Mesothelial cell of epicardium (in vitro differentiated cells): ENCODE data around the gene COL25A1. TPM values are rescaled to one million over a fixed set of nuclear protein-coding genes. Genes with fewer than 3 reads are reported as not detected.

ENCODE experiments used
- DNase-seq, 2 experiments: peaks; one replicate each; pipeline ENCODE4 v3.0.0; 2021; ENCODE audit warnings: low spot score in 2 of 2; ENCODE audit not compliant: unreplicated experiment in 2 of 2
- H3K27ac Mint-ChIP-seq: 2 replicates; pipeline ENCODE4 v1.8.0; 2021; ENCODE audit warnings: mixed read lengths
- H3K27me3 Mint-ChIP-seq: 2 replicates; pipeline ENCODE4 v1.8.0; 2021; ENCODE audit warnings: low read depth, mixed read lengths
- H3K36me3 Mint-ChIP-seq: 2 replicates; pipeline ENCODE4 v1.8.0; 2021; ENCODE audit warnings: mixed read lengths
- H3K4me1 Mint-ChIP-seq: 2 replicates; pipeline ENCODE4 v1.8.0; 2021; ENCODE audit warnings: mixed read lengths
- H3K4me3 Mint-ChIP-seq: 2 replicates; pipeline ENCODE4 v1.8.0; 2021; ENCODE audit warnings: mild to moderate bottlenecking, moderate library complexity, mixed read lengths
- H3K9me3 Mint-ChIP-seq: 2 replicates; pipeline ENCODE4 v1.8.0; 2021; ENCODE audit warnings: mixed read lengths
- CTCF ChIP-seq: fragments of 200-600 bp; sonication (generic); IDR thresholded peaks from one replicate; pipeline ENCODE4 v1.5.0; 2021; ENCODE audit warnings: antibody characterized with exemption; ENCODE audit not compliant: unreplicated experiment
- total RNA-seq: library from RNA; stranded (reverse); gene quantifications from 3 replicates; pipeline ENCODE4 v1.2.1, GENCODE V29; 2021

The COL25A1 gene
- total RNA-seq, 1 donor from 2014 or later: 56.7 TPM

- DNase-seq: no peak
- Mint-ChIP-seq H3K4me1 (peaks cover 14% of the 10 kb centered on the region), H3K36me3 (no peaks in the 10 kb centered on the region), H3K27me3 (no peaks in the 10 kb centered on the region), H3K27ac (peak overlapping the region; percentile 3), H3K4me3 (no peak overlapping the region), H3K9me3 (no peaks in the 10 kb centered on the region)
- no peak for TF ChIP-seq CTCF
Measured at GRCh38 chr4:109243871-109244270, 58.6 kb downstream of the COL25A1 start.

- Mint-ChIP-seq H3K27ac (no peak overlapping the region), H3K4me1 (peaks cover 16% of the 10 kb centered on the region), H3K36me3 (peaks cover 18% of the 10 kb centered on the region), H3K9me3 (peaks cover 30% of the 10 kb centered on the region), H3K27me3 (no peaks in the 10 kb centered on the region), H3K4me3 (no peak overlapping the region)
- TF ChIP-seq CTCF: no peak
- no peak for DNase-seq
Measured at GRCh38 chr4:109238746-109239145, 63.7 kb downstream of the COL25A1 start.

- peaks cover 22% of the 10 kb centered on the region for H3K4me1 Mint-ChIP-seq
- no peak for DNase-seq
- peaks cover 18% of the 10 kb centered on the region for H3K36me3 Mint-ChIP-seq
- no peak overlapping the region for H3K27ac Mint-ChIP-seq
- H3K4me3 Mint-ChIP-seq: no peak overlapping the region
- H3K27me3 Mint-ChIP-seq: no peaks in the 10 kb centered on the region
- TF ChIP-seq CTCF: no peak
- peaks cover 30% of the 10 kb centered on the region for H3K9me3 Mint-ChIP-seq
Measured at GRCh38 chr4:109235683-109236082, 66.8 kb downstream of the COL25A1 start.

GRCh38 chr4:109234596-109234995 lies 67.9 kb downstream of the COL25A1 start:
- DNase-seq: no peak
- Mint-ChIP-seq H3K4me3 (no peak overlapping the region), H3K4me1 (peaks cover 22% of the 10 kb centered on the region), H3K9me3 (peaks cover 31% of the 10 kb centered on the region), H3K36me3 (peaks cover 20% of the 10 kb centered on the region), H3K27me3 (no peaks in the 10 kb centered on the region), H3K27ac (no peak overlapping the region)
- no peak for TF ChIP-seq CTCF

- H3K4me1 Mint-ChIP-seq: peaks cover 22% of the 10 kb centered on the region
- H3K36me3 Mint-ChIP-seq: peaks cover 25% of the 10 kb centered on the region
Measured at GRCh38 chr4:109233570-109233969, 68.9 kb downstream of the COL25A1 start.

More at GRCh38 chr4:109233570-109233969, 68.9 kb downstream of the COL25A1 start:
- no peak for DNase-seq
- no peak for TF ChIP-seq CTCF
- H3K27ac Mint-ChIP-seq: peak overlapping the region; percentile 70
- no peaks in the 10 kb centered on the region for H3K27me3 Mint-ChIP-seq
- H3K4me3 Mint-ChIP-seq: no peak overlapping the region
- peaks cover 39% of the 10 kb centered on the region for H3K9me3 Mint-ChIP-seq
